ENCODE results near the gene ASPHD1. TPM values are rescaled to one million over a fixed set of nuclear protein-coding genes. Genes with fewer than 3 reads are reported as not detected.
"Not testable (repeated sequence)": the region's sequence is repeated elsewhere in the genome, so short reads cannot be mapped to it uniquely, and the experiment has no call there.

Gene ASPHD1
- total RNA-seq, 1 experiment from 2014 or later, result 18.4 TPM

- DNase-seq (ENCODE audit: low spot score), result peak; percentile 55
Measured at GRCh38 chr16:29877266-29877961, 22.9 kb upstream of the ASPHD1 start.

- DNase-seq (ENCODE audit: low spot score), result no peak
Measured at GRCh38 chr16:29878172-29878571, 22.1 kb upstream of the ASPHD1 start.

- no peak for DNase-seq (ENCODE audit: low spot score)
Measured at GRCh38 chr16:29881050-29881449, 19.2 kb upstream of the ASPHD1 start.

DNA sequence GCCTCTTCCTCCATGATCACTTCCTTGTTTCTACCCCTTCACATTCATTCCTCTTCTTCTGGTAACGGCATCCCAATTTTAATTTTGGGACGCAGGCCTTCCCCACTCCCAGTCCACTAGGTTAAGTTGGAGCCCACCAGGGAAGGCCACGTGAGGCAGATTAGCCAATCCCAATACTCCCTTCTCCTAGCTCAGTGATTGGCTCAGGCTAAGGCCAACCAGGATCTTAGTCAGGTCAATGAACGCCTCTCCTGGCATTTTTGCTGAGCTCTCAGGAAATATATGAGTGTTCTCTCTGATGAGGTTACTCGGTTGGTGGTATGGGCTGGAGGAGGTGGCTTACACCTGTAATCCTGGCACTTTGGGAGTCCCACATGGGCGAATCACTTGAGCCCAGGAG is 16.3 kb upstream of the ASPHD1 start:
- DNase-seq (ENCODE audit: low spot score), result no peak

- not testable (repeated sequence) for DNase-seq (ENCODE audit: low spot score)
Measured at GRCh38 chr16:29889372-29889771, 10.9 kb upstream of the ASPHD1 start.

- DNase-seq (ENCODE audit: low spot score), result no peak
Measured at GRCh38 chr16:29891525-29892457, 8.5 kb upstream of the ASPHD1 start.

DNA sequence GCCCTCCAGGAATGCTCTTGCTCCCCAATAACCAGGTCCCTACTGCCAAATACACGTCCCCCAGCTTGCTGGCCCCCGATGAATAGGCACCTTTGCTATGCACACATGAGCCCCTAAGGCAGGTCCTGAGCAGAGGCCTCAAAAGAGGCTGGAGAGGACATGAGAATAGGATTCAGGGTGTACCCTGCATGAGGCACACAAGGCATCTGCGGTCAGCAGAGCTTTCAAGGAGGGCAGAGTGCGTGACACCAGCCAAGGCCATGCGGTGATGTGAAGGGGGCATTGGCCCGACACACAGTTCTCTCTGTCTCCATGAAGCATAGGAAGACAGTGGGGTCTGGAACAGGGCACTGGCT is 7.9 kb upstream of the ASPHD1 start:
- no peak for DNase-seq (ENCODE audit: low spot score)

- no peak for DNase-seq (ENCODE audit: low spot score)
Measured at GRCh38 chr16:29893553-29893952, 6.7 kb upstream of the ASPHD1 start.

GRCh38 chr16:29894352-29894751 is 5.9 kb upstream of the ASPHD1 start:
- DNase-seq (ENCODE audit: low spot score), result no peak

- DNase-seq (ENCODE audit: low spot score), result no peak
Measured at GRCh38 chr16:29896841-29897240, 3.4 kb upstream of the ASPHD1 start.

DNA sequence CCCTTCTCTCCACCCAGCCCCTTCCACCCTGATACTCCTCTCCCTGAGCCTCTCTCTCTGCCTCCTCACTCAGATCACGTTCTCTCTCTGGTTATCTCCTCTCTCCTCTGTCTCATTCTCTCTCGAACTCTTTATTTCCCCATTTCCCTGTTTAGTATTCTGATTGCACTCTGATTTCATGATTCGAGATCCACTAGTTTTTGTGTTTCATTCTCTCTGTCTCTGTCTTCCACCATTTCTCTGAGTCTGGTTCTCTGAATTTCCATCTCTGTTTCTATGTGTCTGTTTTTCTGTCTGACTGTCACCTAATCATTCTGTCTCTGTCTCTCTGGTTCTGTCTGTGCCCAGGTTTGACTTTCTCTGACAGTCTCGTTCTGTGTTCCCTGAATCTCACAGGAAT is 3.0 kb upstream of the ASPHD1 start:
- no peak for DNase-seq (ENCODE audit: low spot score)

DNA sequence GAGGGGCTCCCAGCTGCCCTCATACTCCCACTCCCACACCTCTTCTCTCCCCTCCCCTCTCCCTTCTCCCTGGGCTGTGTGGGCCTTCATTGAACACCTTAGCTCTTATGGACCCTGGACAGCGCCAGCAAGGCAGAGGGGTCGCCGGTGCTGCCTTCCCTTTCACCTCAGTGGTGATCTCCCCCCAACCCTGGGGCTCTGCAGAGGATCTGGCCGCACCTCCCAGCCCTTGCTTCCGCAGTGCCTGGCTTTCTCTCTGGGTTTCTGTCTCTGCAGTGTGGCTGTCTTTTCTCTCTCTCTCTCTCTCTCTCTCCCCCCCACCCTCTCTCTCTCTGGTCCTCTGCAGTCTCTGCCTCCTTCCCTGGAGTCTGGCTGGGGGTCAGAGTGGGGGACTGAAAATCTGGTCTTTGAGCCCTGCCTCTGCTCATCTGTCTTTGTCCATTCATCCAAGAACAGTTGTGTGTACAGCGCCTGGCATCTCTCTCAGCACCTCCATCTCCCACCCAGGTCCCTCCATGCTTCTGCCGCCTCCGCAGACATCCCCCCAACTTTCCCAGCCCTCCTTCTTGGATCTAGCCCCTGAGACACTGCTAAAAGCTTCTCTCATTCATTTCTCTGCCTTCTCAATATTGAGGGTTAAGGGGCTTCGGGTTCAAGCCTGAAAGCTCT is 2.0 kb upstream of the ASPHD1 start:
- no peak for DNase-seq (ENCODE audit: low spot score)

GRCh38 chr16:29898804-29899515 is 1.3 kb upstream of the ASPHD1 start:
- DNase-seq (ENCODE audit: low spot score), result peak; percentile 22

GRCh38 chr16:29899516-29900101 is 679 bp upstream of the ASPHD1 start, which contains the start of gene SEZ6L2:
Gene SEZ6L2, minus strand, starts transcription at chr16:29899550. Its CDS starts 531 bp downstream, at chr16:29899019.
- peak; percentile 94 for DNase-seq (ENCODE audit: low spot score)

DNA sequence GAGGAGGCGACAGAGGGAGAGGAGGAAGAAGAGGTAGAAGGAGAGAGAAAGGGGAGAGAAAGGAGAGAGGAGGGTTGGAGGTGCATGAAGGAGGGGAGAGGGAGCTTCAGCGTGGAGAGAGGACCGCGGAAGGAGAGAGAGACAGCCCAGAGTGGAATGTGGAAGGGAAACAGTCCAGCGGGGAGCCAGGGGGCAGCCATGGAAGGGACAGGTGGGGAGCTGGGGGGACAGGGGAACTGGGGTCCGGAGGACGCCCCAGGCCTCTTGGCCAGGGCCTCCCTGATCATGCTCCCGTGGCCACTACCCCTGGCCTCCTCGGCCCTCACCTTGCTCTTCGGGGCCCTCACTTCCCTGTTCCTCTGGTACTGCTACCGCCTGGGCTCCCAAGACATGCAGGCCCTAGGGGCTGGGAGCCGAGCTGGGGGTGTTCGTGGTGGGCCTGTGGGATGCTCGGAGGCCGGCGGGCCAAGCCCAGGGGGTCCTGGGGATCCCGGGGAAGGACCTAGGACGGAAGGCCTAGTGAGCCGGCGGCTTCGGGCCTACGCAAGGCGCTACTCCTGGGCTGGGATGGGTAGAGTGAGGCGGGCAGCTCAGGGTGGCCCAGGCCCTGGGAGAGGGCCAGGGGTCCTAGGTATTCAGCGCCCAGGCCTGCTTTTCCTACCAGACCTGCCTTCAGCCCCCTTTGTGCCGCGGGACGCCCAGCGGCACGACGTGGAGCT is 759 bp downstream of the ASPHD1 start:
- DNase-seq (ENCODE audit: low spot score), result peak; percentile 22

- DNase-seq (ENCODE audit: low spot score), result no peak
Measured at GRCh38 chr16:29901607-29901945, 1.3 kb downstream of the ASPHD1 start.

DNA sequence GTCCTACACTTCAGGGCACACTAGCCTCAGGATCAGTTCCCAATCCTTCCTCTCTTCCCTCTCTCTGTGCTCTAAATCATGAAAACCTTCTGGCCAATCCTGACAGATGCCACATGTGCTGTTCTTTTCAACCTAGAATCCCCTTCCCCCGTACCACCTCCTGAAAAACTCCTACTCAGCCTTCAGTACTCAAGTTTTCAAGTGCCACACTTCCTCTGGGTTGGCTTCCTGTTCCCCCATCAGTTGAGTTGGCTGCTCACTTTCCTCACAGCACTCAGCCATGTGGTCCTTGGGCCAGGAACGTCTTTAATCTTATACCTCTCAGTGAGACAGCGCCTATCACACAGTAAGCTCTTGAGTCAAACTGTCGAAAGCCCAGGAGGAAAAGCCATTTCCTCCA is 3.3 kb downstream of the ASPHD1 start:
- no peak for DNase-seq (ENCODE audit: low spot score)

DNA sequence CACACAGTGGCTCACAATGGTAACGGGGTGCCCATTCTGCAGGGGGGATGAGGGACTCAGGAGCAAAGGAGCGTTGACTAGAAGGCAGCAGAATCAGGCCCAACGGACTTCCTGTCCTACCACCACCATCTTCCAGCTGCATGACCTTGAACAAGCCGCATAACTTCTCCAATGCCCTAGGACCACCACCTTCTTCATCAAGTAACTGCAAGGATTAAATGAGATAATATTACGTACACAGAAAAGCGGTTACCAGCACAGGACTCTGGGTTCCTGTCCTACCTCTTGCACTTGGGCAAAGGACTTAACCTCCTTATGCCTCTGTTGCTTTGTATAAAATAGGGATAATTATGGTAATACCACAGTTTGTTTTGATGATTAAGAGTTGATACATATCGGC is 4.7 kb downstream of the ASPHD1 start:
- no peak for DNase-seq (ENCODE audit: low spot score)

DNA sequence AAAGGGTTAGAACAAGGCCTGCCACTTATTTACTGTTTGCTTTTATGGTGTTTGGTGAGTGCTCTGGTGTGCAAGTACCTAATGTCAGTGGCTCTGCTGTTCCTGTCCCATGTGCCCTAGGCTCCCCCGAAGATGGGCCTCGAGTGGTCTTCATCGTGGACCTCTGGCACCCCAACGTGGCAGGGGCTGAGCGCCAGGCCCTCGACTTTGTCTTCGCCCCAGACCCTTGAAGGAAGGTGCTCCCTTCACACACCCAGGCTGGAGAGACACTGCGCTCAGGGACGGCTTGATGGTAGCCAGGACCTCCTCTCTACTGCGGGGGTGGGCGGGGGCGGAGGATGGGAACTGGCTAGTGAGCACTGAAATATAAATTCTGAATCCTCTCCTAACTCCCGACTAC is 5.4 kb downstream of the ASPHD1 start:
- no peak for DNase-seq (ENCODE audit: low spot score)

DNA sequence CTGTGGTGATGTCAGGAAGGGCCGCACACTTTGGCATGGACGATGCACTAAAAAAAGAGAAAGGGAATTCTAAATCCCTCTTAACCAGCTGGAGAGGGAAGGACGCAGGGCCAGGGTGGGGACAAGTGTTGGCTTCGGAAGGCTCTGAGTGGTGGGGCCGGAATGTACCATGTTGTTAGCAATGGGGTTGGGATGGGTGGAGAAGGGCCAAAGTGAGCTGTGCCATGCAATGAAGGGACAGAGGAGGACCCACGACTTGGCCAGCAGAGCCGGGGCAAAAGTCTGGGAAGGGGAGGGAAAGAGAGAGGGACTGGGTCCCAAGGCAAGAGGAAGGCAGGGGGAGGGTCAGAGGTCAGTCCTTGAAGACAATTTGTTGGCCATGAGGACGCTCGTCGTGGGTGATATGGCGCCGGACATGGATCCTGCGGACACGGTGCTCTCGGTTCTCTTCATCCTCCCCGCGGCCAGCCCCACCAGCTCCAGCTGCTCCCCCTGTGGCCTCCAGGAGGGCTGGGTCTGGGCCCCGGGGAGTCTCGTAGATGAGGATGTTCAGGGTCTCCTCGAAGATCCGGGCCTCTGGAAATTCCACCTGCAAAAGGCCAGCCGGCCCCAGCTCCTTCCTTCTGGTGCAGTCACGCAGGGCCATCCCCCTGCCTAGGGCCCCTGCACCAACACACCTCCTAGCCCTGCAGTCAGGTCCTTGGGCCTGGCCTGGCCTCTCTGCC is 6.4 kb downstream of the ASPHD1 start:
- no peak for DNase-seq (ENCODE audit: low spot score)
